Testis (tissue), 3 donors: Measurements from ENCODE around the gene NEURL1B. TPM values are rescaled to one million over a fixed set of nuclear protein-coding genes. Genes with fewer than 3 reads are reported as not detected.
"Not testable (repeated sequence)": the region's sequence is repeated elsewhere in the genome, so short reads cannot be mapped to it uniquely, and the experiment has no call there.

ENCODE experiments used
- DNase-seq: peaks from one replicate; pipeline ENCODE4 v3.0.0-alpha.2; 2019
- H3K27ac ChIP-seq, 2 donors: fragments of 200-600 bp; sonication (generic); one replicate each; pipeline ENCODE4 v1.5.1; 2019
- H3K27me3 ChIP-seq: fragments of 200-600 bp; sonication (generic); one replicate; pipeline ENCODE4 v1.5.1; 2019
- H3K36me3 ChIP-seq: fragments of 200-600 bp; sonication (generic); one replicate; pipeline ENCODE4 v1.5.1; 2017; ENCODE audit warnings: low read depth; ENCODE audit errors: missing control alignments
- H3K4me1 ChIP-seq: fragments of 200-600 bp; sonication (generic); one replicate; pipeline ENCODE4 v1.5.1; 2019
- H3K4me3 ChIP-seq, 2 donors: fragments of 200-600 bp; sonication (generic); one replicate each; pipeline ENCODE4 v1.5.1; 2017 to 2019
- H3K9me3 ChIP-seq: fragments of 200-600 bp; sonication (generic); one replicate; pipeline ENCODE4 v1.5.1; 2017
- POLR2A ChIP-seq: fragments of 450-650 bp; IDR thresholded peaks from one replicate; pipeline ENCODE4 v1.6.1; 2017; ENCODE audit warnings: antibody characterized with exemption, mild to moderate bottlenecking, moderate library complexity
- WGBS, 2 donors: methylation state at CpG; one replicate each; pipeline ENCODE4 v1.1.5; 2018; 5-methylcytosine and 5-hydroxymethylcytosine counted together
- intact Hi-C: fragments of 100-400 bp; cut with DNase I; formaldehyde crosslinking; loops from one replicate; pipeline ENCODE4 v1.15.1; 2023; ENCODE audit warnings: low total_unique reads
- polyA plus RNA-seq: library from polyadenylated mRNA; stranded (reverse); fragments of 350-450 nt; fragmentation: Illumina TruSeq; extraction: RNeasy Lipid Tissue Mini Kit (QIAGEN cat#74804); gene quantifications from one replicate; pipeline ENCODE4 v1.2.3, GENCODE V29; 2014; ENCODE audit warnings: low read depth, low replicate concordance; ENCODE audit not compliant: insufficient read depth
- total RNA-seq, 2 donors: library from RNA; depleted of rRNA; stranded (reverse); fragments of >200 nt; gene quantifications; one replicate each; pipeline ENCODE4 v1.2.3, GENCODE V29; 2016
- TF ChIP-seq, protein P1 (sequence below), 3 experiments: fragments of 450-650 bp in 2 of 3; fragments of 200-600 bp in 1 of 3; sonication (generic) in 1 of 3; IDR thresholded peaks; one replicate each; pipeline ENCODE4 v1.5.1; 2016 to 2019; ENCODE audit warnings: antibody characterized with exemption in 3 of 3, mild to moderate bottlenecking in 2 of 3, moderate library complexity in 1 of 3

The NEURL1B gene
- total and polyA plus RNA-seq, 3 donors from 2014 or later, result 15.8 to 18.1 (median 17.1) TPM

DNA sequence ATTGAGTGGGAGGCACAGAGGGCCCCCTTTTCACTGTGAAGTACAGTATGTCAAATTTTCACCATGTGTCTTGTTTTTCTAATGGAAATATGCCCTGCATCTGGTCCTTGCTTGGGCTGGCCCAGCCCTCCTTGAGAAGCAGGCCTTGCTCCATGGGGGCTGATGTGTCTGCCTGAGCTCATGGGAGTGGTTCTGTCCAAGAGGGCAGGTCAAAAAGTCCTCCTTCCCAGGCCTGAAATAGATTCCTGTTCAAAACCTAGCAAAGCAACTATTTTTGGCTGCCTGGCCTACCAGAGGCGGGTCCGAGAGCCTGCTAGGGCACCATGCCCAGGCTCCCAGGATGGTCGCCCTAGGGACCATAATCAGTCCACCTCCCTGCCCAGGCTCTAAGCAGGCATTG is 40.5 kb upstream of the NEURL1B start:
- Histone ChIP-seq H3K4me1 (peaks cover 11% of the 10 kb centered on the region), H3K27ac (no peak overlapping the region), H3K9me3 (no peaks in the 10 kb centered on the region), H3K4me3 (no peak overlapping the region), H3K36me3 (no peaks in the 10 kb centered on the region), H3K27me3 (no peaks in the 10 kb centered on the region)
- 48 to 84% methylated on average over 3 of the region's 3 CpGs for WGBS, 2 donors
- no peak for TF ChIP-seq POLR2A
- TF ChIP-seq, protein P1, sequence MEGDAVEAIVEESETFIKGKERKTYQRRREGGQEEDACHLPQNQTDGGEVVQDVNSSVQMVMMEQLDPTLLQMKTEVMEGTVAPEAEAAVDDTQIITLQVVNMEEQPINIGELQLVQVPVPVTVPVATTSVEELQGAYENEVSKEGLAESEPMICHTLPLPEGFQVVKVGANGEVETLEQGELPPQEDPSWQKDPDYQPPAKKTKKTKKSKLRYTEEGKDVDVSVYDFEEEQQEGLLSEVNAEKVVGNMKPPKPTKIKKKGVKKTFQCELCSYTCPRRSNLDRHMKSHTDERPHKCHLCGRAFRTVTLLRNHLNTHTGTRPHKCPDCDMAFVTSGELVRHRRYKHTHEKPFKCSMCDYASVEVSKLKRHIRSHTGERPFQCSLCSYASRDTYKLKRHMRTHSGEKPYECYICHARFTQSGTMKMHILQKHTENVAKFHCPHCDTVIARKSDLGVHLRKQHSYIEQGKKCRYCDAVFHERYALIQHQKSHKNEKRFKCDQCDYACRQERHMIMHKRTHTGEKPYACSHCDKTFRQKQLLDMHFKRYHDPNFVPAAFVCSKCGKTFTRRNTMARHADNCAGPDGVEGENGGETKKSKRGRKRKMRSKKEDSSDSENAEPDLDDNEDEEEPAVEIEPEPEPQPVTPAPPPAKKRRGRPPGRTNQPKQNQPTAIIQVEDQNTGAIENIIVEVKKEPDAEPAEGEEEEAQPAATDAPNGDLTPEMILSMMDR (IDR thresholded peaks at IDR 0.05), result no peak
- intact Hi-C loops, result no loop called here
- no peak for DNase-seq

DNA sequence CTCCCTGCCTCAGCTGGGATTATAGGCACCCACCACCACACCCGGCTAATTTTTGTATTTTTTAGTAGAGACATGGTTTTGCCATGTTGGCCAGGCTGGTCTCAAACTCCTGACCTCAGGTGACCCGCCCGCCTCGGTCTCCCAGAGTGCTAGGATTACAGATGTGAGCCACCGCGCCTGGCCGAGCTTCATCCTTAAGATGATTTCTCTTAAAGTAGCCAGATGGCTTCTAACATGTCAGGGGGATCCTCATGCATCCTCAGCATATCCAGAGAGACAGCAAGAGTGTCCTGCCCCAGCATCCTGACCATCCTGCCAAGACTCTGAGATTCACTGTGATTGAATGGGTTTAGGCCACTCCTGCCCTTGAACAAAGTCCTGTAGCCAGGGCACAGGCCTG is 39.5 kb upstream of the NEURL1B start:
- H3K27ac ChIP-seq, H3K36me3 ChIP-seq, H3K9me3 ChIP-seq, H3K4me3 ChIP-seq, DNase-seq, intact Hi-C loops, H3K27me3 ChIP-seq: not testable (repeated sequence)
- 93 to 95% methylated on average over 7 of the region's 7 CpGs for WGBS, 2 donors
- H3K4me1 ChIP-seq, result peaks cover 11% of the 10 kb centered on the region

DNA sequence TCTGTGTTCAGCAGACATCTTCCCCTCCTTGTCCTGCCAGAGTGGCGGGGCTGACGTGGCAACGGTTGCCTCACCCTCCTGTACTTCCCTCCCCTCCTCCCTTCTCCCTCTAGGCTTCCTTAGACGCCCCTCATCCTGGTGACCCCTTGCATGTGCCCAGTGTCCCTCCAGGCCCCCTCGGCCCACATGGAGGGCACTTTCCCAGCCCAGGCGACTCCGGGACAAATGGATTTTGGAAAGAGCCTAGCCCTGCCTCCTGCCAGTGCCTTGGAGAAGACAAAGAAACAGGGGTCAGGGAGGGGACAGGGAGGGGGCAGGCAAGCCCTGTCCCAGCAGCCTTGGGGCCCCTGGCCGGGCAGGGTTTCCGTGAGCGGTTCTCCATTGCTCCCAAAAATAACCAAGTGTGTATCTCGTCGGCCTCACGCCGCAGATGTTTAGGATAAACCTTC is 38.3 kb upstream of the NEURL1B start:
- H3K4me3 ChIP-seq, result no peak overlapping the region
- TF ChIP-seq POLR2A, result no peak
- TF ChIP-seq, protein P1 (IDR thresholded peaks at IDR 0.05), result no peak

DNA sequence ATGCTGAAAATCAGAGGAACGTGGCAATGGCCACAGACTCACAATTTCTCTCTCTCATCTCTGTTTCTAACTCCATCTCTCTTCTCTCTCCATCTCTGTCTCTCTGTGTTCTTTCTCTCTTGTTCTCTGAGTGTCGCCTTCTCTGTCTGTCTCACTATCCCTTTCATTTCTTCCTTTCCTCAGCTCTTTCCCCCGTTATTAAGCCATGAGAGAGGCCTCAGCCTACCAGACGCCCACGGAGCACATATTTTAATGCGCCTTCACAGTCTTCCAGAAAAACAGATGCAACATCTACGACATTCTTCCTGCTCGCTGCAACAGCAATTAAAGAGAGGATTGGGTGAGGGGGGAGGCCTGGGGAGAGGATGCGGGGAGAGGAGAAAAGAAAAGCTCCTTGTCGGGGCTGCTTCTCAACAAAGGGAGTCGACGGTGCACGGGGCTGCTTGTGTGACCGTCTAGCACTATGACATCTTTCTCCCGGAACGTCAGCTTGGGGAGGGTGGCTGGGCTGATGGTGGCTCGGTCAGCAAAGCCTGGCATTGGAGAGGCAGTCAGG is 37.7 kb upstream of the NEURL1B start:
- no peak overlapping the region for H3K4me3 ChIP-seq
- WGBS, 2 donors, result 49 to 51% methylated on average over 17 of the region's 17 CpGs
- intact Hi-C loops, result no loop called here
- peaks cover 7% of the 10 kb centered on the region for H3K4me1 ChIP-seq
- TF ChIP-seq, protein P1 (IDR thresholded peaks at IDR 0.05), result no peak
- H3K27me3 ChIP-seq, result no peaks in the 10 kb centered on the region
- peak overlapping the region; percentile 55 to 77 for H3K27ac ChIP-seq
- no peak for DNase-seq
- H3K9me3 ChIP-seq, result no peaks in the 10 kb centered on the region
- H3K36me3 ChIP-seq, result no peaks in the 10 kb centered on the region

More for the DNA sequence above, 38.3 kb upstream of the NEURL1B start:
- no peaks in the 10 kb centered on the region for H3K9me3 ChIP-seq
- no peak for DNase-seq
- H3K4me1 ChIP-seq, result peaks cover 11% of the 10 kb centered on the region
- 42 to 60% methylated on average over 12 to 14 of the region's 14 CpGs for WGBS, 2 donors
- intact Hi-C loops, result no loop called here
- peak overlapping the region; percentile 55 to 77 for H3K27ac ChIP-seq
- H3K36me3 ChIP-seq, result no peaks in the 10 kb centered on the region
- H3K27me3 ChIP-seq, result no peaks in the 10 kb centered on the region

DNA sequence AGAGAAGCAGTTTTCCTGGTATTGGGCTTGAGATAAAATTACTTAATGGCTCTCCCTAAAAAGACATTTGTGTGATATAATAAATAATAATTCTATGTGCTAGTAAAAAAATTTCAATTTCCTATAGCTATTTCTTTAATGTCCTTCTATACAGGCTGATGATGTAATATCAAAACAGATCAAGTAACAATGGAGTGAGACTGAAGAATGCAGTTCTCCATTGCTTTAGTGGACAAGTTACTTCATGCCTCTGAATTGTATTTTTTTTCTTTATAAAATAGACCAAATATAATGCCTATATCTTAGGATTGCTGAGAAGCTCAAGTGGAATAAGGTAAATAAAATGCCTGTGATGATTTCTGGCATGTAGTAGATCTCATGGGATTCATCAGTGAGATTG is 35.6 kb upstream of the NEURL1B start:
- Histone ChIP-seq H3K36me3 (no peaks in the 10 kb centered on the region), H3K4me1 (peaks cover 5% of the 10 kb centered on the region), H3K27me3 (no peaks in the 10 kb centered on the region), H3K27ac (no peak overlapping the region), H3K4me3 (no peak overlapping the region), H3K9me3 (no peaks in the 10 kb centered on the region)
- DNase-seq, result no peak
- TF ChIP-seq, protein P1 (IDR thresholded peaks at IDR 0.05), result no peak
- no peak for TF ChIP-seq POLR2A
- intact Hi-C loops, result no loop called here
